A549 (cell line): ENCODE data around the gene DYRK3. TPM values are rescaled to one million over a fixed set of nuclear protein-coding genes. Genes with fewer than 3 reads are reported as not detected.

ENCODE experiments used
- ATAC-seq, 2 experiments: fragments of 200-7000 bp in 1 of 2; fragments of >200 bp in 1 of 2; cut with Nextera tagmentation in 1 of 2; cut with Tn5 transposase in 1 of 2; 3 replicates each; pipeline versions ENCODE4 v1.8.0 to v1.9.1; 2018 to 2020; ENCODE audit warnings: mild to moderate bottlenecking in 1 of 2, moderate library complexity in 1 of 2
- CTCF ChIA-PET: fragments of 300-600 bp; sonication (Branson Sonifier 250); formaldehyde crosslinking; extraction: SDS; loops from one replicate; lab custom pipeline; 2021; ENCODE audit warnings: antibody characterized with exemption, inconsistent platforms; lab: Yijun Ruan, JAX
- POLR2A ChIA-PET: fragments of 350-600 bp; formaldehyde crosslinking; extraction: SDS; loops from one replicate; lab custom pipeline; 2021; ENCODE audit warnings: antibody characterized with exemption, inconsistent platforms; lab: Yijun Ruan, JAX
- DNase-seq, 2 experiments: peaks; one replicate each; pipeline versions ENCODE4 v3.0.0 to v3.0.0-alpha.2; 2011 to 2016; ENCODE audit warnings: low read depth in 1 of 2, low spot score in 1 of 2
- FAIRE-seq: peaks from 2 replicates; lab custom pipeline; 2011; peaks lifted over from hg19 to GRCh38; lab: Jason Lieb, UNC
- H3K27ac ChIP-seq, 2 experiments: fragments of >200 bp; sonication (Bioruptor Twin); formaldehyde crosslinking; 3 replicates each; pipeline ENCODE4 v1.5.1; 2016 to 2017
- H3K4me1 ChIP-seq: fragments of >200 bp; sonication (Bioruptor Twin); formaldehyde crosslinking; 3 replicates; pipeline ENCODE4 v1.6.1; 2016
- H3K4me2 ChIP-seq: fragments of >200 bp; sonication (Bioruptor Twin); formaldehyde crosslinking; 3 replicates; pipeline ENCODE4 v1.6.1; 2016
- H3K4me3 ChIP-seq: fragments of >200 bp; sonication (Bioruptor Twin); formaldehyde crosslinking; 3 replicates; pipeline ENCODE4 v1.5.1; 2016
- H3K9me3 ChIP-seq: fragments of >200 bp; sonication (Bioruptor Twin); formaldehyde crosslinking; 3 replicates; pipeline ENCODE4 v1.6.1; 2016
- BCL3 ChIP-seq: fragments of >200 bp; sonication (Bioruptor Twin); formaldehyde crosslinking; IDR thresholded peaks from 3 replicates; pipeline ENCODE4 v1.6.1; 2016
- CBX2 ChIP-seq: fragments of 200-600 bp; sonication (generic); IDR thresholded peaks from 2 replicates; pipeline ENCODE4 v1.6.1; 2016; ENCODE audit warnings: low read depth, mild to moderate bottlenecking, borderline replicate concordance
- CBX8 ChIP-seq: fragments of 200-600 bp; sonication (generic); IDR thresholded peaks from 2 replicates; pipeline ENCODE4 v1.6.1; 2016
- E2F6 ChIP-seq: IDR thresholded peaks from 2 replicates; pipeline ENCODE4 v1.6.1; 2012; ENCODE audit warnings: low read depth, borderline replicate concordance
- KDM5A ChIP-seq: fragments of 200-600 bp; sonication (generic); IDR thresholded peaks from 2 replicates; pipeline ENCODE4 v1.6.1; 2016; ENCODE audit warnings: antibody characterized with exemption, mild to moderate bottlenecking
- MAFK ChIP-seq: fragments of 450-650 bp; IDR thresholded peaks from 2 replicates; pipeline ENCODE4 v1.6.1; 2014; ENCODE audit not compliant: partially characterized antibody
- MYC ChIP-seq: IDR thresholded peaks from 2 replicates; pipeline ENCODE4 v1.6.1; 2012; ENCODE audit warnings: mild to moderate bottlenecking, inconsistent platforms, low read length, improper control_type of control experiment, borderline replicate concordance
- NPAS2 ChIP-seq: fragments of 250-450 bp; sonication (Bioruptor Pico); IDR thresholded peaks from 2 replicates; pipeline ENCODE4 v1.8.0; 2022; ENCODE audit warnings: mild to moderate bottlenecking, moderate library complexity, borderline replicate concordance
- PBX3 ChIP-seq: IDR thresholded peaks from 2 replicates; pipeline ENCODE4 v1.6.1; 2012
- RARB ChIP-seq: fragments of 250-450 bp; sonication (Bioruptor Pico); IDR thresholded peaks from 2 replicates; pipeline ENCODE4 v1.8.0; 2021; ENCODE audit warnings: mild to moderate bottlenecking, moderate library complexity
- RCOR1 ChIP-seq: fragments of 150-350 bp; IDR thresholded peaks from 2 replicates; pipeline ENCODE4 v1.6.1; 2014; ENCODE audit warnings: antibody characterized with exemption, low read length, low read depth
- SMC3 ChIP-seq: fragments of >200 bp; sonication (Bioruptor Twin); formaldehyde crosslinking; IDR thresholded peaks from 3 replicates; pipeline ENCODE4 v1.6.1; 2018; ENCODE audit warnings: inconsistent platforms
- WGBS: methylation state at CpG from one replicate; pipeline ENCODE4 v1.1.6; 2017; ENCODE audit errors: missing lambda C conversion rate; 5-methylcytosine and 5-hydroxymethylcytosine counted together
- polyA plus RNA-seq, 4 experiments: library from polyadenylated mRNA; depleted of rRNA in 3 of 4; stranded (reverse); fragments of >200 nt; fragmentation: RNase III in 1 of 4; extraction: RNeasy Plus Mini Kit Qiagen cat#74134 plus additional on column Dnase treatment in 1 of 4; gene quantifications; 2 replicates in 3 of 4; 3 replicates in 1 of 4; pipeline ENCODE4 v1.2.3, GENCODE V29; 2011 to 2017
- TF ChIP-seq, protein P1 (sequence below): fragments of 250-450 bp; sonication (Bioruptor Pico); IDR thresholded peaks from 2 replicates; pipeline ENCODE4 v1.5.0; 2021; ENCODE audit warnings: mild to moderate bottlenecking, moderate library complexity, borderline replicate concordance
- TF ChIP-seq, protein P2 (sequence below): fragments of 250-450 bp; sonication (Bioruptor Pico); IDR thresholded peaks from 2 replicates; pipeline ENCODE4 v1.5.0; 2020; ENCODE audit warnings: low read depth, mild to moderate bottlenecking, moderate library complexity

The DYRK3 gene
- polyA plus RNA-seq, 2 of the 4 experiments (the other 2 are of a cell fraction): 7.3 to 8.7 TPM

DNA sequence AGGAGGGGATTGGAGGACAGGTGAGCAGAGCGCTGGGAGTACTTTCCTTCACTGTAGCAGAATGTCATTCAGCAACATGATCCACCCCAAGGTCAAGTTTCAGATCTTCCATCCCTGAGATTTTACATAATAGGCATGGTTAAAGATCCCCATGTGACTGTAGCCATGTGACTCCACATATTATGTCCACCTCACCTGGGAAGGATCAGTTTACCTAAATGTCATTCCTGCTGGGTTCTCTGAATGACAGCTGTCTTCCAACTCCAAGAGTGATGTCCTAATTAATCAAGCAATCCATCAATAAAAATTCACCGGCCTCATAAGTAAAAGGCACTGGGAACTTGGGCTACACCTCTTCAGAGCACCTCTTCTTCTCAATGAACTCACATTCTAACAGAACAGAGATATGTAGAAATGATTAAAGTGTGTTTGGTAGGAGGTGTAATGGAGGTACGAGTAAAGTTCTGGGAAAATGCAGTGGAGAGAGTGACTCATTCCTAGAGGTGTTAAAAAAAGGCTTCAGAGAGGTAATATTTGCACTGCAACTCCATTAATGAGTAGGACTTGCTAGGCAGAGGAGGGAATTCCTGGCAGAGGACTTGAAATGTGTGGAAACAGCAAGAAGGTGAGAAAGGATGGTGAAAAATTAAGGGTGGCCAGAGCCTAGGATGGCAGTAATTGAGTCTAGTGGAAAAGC lies 27.2 kb downstream of the DYRK3 start:
- WGBS: 61% methylated on average over 3 of the region's 3 CpGs
- FAIRE-seq: no peak
- POLR2A ChIA-PET: interaction anchor here (0.7 to 3.1 kb wide), 2 partner anchors 22 to 27 kb away, joined by 3 to 20 read pairs; partner anchors contain the start of genes DYRK3 and MAPKAPK2
- CTCF ChIA-PET: interaction anchor here (0.7 to 19.9 kb wide), 27 partner anchors 7 to 319 kb away, joined by 3 to 452 read pairs (median 14); partner anchors contain the start of genes DYRK3 and EIF2D
- Histone ChIP-seq H3K4me2 (no peak overlapping the region), H3K4me1 (peaks cover 7% of the 10 kb centered on the region; the same call in 1 of the 3 replicates), H3K4me3 (no peak overlapping the region), H3K9me3 (no peaks in the 10 kb centered on the region)
- no peak for TF ChIP-seq CBX8
- TF ChIP-seq PBX3: no peak
- TF ChIP-seq KDM5A: no peak
- TF ChIP-seq CBX2: no peak
- TF ChIP-seq SMC3: no peak
- no peak for TF ChIP-seq RCOR1
- no peak for TF ChIP-seq MYC
- TF ChIP-seq, protein P1, sequence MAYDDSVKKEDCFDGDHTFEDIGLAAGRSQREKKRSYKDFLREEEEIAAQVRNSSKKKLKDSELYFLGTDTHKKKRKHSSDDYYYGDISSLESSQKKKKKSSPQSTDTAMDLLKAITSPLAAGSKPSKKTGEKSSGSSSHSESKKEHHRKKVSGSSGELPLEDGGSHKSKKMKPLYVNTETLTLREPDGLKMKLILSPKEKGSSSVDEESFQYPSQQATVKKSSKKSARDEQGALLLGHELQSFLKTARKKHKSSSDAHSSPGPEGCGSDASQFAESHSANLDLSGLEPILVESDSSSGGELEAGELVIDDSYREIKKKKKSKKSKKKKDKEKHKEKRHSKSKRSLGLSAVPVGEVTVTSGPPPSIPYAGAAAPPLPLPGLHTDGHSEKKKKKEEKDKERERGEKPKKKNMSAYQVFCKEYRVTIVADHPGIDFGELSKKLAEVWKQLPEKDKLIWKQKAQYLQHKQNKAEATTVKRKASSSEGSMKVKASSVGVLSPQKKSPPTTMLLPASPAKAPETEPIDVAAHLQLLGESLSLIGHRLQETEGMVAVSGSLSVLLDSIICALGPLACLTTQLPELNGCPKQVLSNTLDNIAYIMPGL: no peak
- TF ChIP-seq, all 56 proteins: peak for 0
- DNase-seq (no peak), ATAC-seq (no peak)
- H3K27ac ChIP-seq: no peak overlapping the region

DNA sequence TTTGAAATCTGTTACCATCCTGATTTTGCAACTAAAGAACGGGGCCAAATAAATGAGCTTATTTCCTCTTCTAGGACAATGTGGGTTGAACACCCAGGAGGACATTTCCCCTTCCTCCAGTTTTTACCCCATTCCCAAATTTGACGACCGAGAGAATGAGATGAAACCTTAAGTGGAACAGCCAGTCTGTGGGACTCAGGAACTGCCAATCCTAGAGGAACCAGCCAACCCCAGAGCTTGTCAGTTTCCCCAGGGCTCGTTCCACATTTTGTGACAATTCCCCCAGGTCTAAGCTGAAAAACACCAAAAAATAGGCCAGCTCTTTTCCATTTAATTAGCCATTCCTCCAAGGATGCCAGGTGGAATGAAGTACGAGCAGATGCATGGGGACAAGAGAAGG lies 28.0 kb downstream of the DYRK3 start:
- POLR2A ChIA-PET: interaction anchor here (0.7 to 3.1 kb wide), 4 partner anchors 21 to 32 kb away, joined by 3 to 20 read pairs (median 4); partner anchors contain the start of genes DYRK3 and MAPKAPK2
- DNase-seq: no peak
- FAIRE-seq: no peak
- no peak overlapping the region for H3K27ac ChIP-seq
- no peak overlapping the region for H3K4me2 ChIP-seq
- TF ChIP-seq BCL3 (no peak), E2F6 (no peak), MYC (no peak), NPAS2 (no peak), RARB (CRISPR knock-in tag) (no peak), MAFK (no peak), PBX3 (no peak)
- TF ChIP-seq, protein P2, sequence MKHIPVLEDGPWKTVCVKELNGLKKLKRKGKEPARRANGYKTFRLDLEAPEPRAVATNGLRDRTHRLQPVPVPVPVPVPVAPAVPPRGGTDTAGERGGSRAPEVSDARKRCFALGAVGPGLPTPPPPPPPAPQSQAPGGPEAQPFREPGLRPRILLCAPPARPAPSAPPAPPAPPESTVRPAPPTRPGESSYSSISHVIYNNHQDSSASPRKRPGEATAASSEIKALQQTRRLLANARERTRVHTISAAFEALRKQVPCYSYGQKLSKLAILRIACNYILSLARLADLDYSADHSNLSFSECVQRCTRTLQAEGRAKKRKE (CRISPR knock-in tag): no peak
- WGBS: 60% methylated on average over 5 of the region's 5 CpGs
- no peak for ATAC-seq
- peaks cover 7% of the 10 kb centered on the region; the same call in 1 of the 3 replicates for H3K4me1 ChIP-seq
- CTCF ChIA-PET: interaction anchor here (0.7 to 19.9 kb wide), 55 partner anchors 8 to 364 kb away, joined by 3 to 452 read pairs (median 7); partner anchors contain the start of genes DYRK3 and EIF2D
- H3K4me3 ChIP-seq: no peak overlapping the region
- no peaks in the 10 kb centered on the region for H3K9me3 ChIP-seq
